Posterior cingulate gyrus (tissue), 11 donors: Measurements from ENCODE around the gene KIFBP.
"Not testable (repeated sequence)": the region's sequence is repeated elsewhere in the genome, so short reads cannot be mapped to it uniquely, and the experiment has no call there.

Source experiments
- DNase-seq, 10 donors: peaks; one replicate each; pipeline versions ENCODE4 v3.0.0 to v3.0.0-alpha.2; 2020 to 2021; ENCODE audit warnings: mixed read lengths in 3 of 10
- intact Hi-C: fragments of 100-400 bp; cut with DNase I; formaldehyde crosslinking; loops from one replicate; pipeline ENCODE4 v1.15.1; 2023

KIFBP gene

GRCh38 chr10:68988530-68989316, at the start of gene KIFBP:
TSS of gene KIFBP (plus strand) at chr10:68988803. CDS start at chr10:68988833, 30 bp downstream.
- peak; percentile 91 to 99 (median 96) for DNase-seq
- intact Hi-C loops: loop anchor here (5.0 to 10.0 kb wide), 3 partner anchors 104 to 196 kb away; partner anchors contain the start of genes SUPV3L1 and VPS26A

- intact Hi-C loops: no loop called here
- DNase-seq: no peak
Measured at GRCh38 chr10:68938884-68939283, 49.7 kb upstream of the KIFBP start.

GRCh38 chr10:68940917-68941316, 47.7 kb upstream of the KIFBP start:
- DNase-seq, intact Hi-C loops: not testable (repeated sequence)

- intact Hi-C loops: no loop called here
- DNase-seq: no peak
Measured at GRCh38 chr10:68950598-68950997, 38.0 kb upstream of the KIFBP start.

DNA sequence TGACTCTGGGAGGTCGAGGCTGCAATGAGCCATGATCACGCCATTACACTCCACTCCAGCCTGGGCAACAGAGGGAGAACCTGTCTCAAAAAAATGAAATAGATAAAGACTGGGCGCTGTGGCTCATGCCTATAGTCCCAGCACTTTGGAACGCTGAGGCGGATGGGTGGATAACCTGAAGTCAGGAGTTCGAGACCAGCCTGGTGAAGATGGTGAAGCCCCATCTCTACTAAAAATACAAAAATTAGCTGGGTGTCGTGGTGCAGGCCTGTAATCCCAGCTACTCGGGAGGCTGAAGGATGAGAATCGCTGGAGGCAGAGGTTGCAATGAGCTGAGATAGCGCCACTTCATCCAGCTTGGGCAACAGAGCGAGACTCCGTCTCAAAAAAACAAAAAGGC, 33.7 kb upstream of the KIFBP start:
- no peak for DNase-seq
- intact Hi-C loops: no loop called here

- intact Hi-C loops: no loop called here
- peak in 1 of 10 donors; percentile 79 for DNase-seq
Measured at GRCh38 chr10:68955355-68955831, 33.2 kb upstream of the KIFBP start.

- DNase-seq: peak; percentile 87 to 99 (median 95)
- intact Hi-C loops: loop anchor here (1.0 kb wide), 1 partner anchor 168 kb away; the partner anchor contains the start of gene VPS26A
Measured at GRCh38 chr10:68955832-68956532, 32.6 kb upstream of the KIFBP start, which contains the start of gene DDX21. TSS of gene DDX21 (plus strand) at chr10:68956170. CDS start at chr10:68956226, 56 bp downstream.

GRCh38 chr10:68957284-68957615, 31.4 kb upstream of the KIFBP start:
- DNase-seq: no peak
- intact Hi-C loops: no loop called here

DNA sequence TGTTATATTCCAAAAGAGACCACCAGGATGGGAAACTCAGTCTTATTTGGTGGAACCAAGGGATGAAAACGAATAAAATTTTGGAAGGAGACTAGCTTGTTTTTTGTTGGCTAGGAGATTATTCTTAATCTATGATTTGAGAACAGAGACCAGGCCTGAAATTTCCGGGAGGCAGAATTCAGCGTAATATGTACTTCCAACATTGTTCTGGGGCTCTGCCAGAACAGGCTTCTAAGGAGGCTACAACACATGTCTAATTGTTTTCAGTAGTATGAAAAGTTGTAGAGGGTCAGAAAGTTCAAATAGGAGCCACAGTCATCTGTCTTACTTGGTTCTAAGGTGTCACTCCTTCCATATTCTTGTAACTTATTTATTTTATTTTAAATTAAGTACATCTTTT, 30.9 kb upstream of the KIFBP start:
- DNase-seq: no peak
- intact Hi-C loops: no loop called here

DNA sequence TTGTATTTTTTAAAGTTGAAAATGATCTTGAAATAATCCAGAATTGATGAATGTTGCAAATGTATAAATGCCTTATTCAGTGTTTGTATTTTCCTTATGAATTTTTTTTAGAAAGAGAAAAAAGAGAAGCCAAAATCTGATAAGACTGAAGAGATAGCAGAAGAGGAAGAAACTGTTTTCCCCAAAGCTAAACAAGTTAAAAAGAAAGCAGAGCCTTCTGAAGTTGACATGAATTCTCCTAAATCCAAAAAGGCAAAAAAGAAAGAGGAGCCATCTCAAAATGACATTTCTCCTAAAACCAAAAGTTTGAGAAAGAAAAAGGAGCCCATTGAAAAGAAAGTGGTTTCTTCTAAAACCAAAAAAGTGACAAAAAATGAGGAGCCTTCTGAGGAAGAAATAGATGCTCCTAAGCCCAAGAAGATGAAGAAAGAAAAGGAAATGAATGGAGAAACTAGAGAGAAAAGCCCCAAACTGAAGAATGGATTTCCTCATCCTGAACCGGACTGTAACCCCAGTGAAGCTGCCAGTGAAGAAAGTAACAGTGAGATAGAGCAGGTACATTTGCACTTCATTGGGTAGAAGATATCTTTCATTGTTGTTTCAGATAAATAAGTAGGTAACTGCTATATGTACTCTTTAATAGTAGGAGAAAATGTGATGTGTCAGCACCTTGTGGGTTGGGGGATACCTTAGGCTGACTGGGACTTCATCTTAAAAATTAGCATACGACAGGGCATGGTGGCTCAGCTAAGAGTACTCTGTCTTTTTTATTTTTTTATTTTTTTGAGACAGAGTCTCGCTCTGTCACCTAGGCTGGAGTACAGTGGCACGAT, 28.7 kb upstream of the KIFBP start:
- intact Hi-C loops: no loop called here
- no peak for DNase-seq

GRCh38 chr10:68963151-68963550, 25.5 kb upstream of the KIFBP start:
- intact Hi-C loops: no loop called here
- no peak for DNase-seq

DNA sequence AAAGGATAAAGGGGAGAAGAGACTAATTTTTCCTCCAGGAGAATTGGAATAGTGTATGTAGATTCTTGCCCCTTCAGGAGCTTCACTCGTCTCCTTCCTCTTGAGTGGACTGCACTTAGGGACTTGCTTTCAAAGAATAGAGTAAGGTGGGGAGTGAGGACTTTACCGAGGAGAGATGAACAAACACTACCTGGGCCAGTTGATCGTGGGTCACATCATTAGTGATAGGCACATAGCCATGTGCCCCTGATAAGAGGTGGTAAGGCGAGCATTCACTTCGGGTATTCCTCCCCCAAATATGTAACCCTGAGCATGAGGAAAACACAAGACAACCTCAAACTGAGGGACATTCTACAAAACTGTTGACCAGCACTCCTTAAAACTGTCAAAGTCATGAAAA, 14.6 kb upstream of the KIFBP start:
- intact Hi-C loops: no loop called here
- no peak for DNase-seq

GRCh38 chr10:68975936-68976473, 12.6 kb upstream of the KIFBP start:
- DNase-seq: not testable (repeated sequence)

GRCh38 chr10:68979738-68980137, 8.9 kb upstream of the KIFBP start:
- intact Hi-C loops: loop anchor here (10.0 kb wide), 1 partner anchor 205 kb away; the partner anchor contains the start of gene SUPV3L1
- DNase-seq: not testable (repeated sequence)

More at GRCh38 chr10:68975936-68976473, 12.6 kb upstream of the KIFBP start:
- intact Hi-C loops: not testable (repeated sequence)

GRCh38 chr10:68981074-68981473, 7.5 kb upstream of the KIFBP start:
- no peak for DNase-seq
- intact Hi-C loops: loop anchor here (10.0 kb wide), 1 partner anchor 204 kb away; the partner anchor contains the start of gene SUPV3L1

DNA sequence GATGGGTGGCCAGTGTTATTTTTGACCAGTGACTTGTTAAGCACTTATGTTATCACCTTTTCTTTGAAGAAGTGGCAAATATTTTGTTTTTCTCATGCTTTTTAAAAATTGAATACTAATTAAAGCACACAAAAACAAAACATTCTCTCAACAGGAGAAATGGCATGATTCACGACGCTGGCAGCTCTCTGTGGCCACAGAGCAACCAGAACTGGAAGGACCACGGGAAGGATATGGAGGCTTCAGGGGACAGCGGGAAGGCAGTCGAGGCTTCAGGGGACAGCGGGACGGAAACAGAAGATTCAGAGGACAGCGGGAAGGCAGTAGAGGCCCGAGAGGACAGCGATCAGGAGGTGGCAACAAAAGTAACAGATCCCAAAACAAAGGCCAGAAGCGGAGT, 6.2 kb upstream of the KIFBP start:
- no peak for DNase-seq
- intact Hi-C loops: loop anchor here (10.0 kb wide), 1 partner anchor 202 kb away; the partner anchor contains the start of gene SUPV3L1

DNA sequence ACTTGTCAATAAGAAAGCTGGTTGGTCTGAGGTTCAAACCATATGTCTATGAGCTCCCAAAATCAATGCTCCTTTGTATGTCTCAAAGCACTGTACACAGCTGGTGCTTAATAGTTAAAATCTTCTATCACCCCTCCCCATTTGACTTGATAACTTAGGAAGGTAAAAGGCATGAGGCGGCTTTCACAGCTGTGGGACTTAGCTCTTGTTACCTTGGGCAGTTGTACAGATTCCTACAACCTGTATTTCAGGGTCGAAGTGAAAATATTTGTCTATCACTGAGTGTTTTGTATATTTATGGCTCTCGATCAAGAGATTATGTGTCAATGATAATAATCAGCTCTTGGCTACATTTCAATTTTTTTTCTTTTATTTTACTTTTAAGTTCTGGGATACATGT, 992 bp upstream of the KIFBP start:
- intact Hi-C loops: loop anchor here (5.0 to 10.0 kb wide), 3 partner anchors 105 to 197 kb away; partner anchors contain the start of genes SUPV3L1 and VPS26A
- DNase-seq: no peak

DNA sequence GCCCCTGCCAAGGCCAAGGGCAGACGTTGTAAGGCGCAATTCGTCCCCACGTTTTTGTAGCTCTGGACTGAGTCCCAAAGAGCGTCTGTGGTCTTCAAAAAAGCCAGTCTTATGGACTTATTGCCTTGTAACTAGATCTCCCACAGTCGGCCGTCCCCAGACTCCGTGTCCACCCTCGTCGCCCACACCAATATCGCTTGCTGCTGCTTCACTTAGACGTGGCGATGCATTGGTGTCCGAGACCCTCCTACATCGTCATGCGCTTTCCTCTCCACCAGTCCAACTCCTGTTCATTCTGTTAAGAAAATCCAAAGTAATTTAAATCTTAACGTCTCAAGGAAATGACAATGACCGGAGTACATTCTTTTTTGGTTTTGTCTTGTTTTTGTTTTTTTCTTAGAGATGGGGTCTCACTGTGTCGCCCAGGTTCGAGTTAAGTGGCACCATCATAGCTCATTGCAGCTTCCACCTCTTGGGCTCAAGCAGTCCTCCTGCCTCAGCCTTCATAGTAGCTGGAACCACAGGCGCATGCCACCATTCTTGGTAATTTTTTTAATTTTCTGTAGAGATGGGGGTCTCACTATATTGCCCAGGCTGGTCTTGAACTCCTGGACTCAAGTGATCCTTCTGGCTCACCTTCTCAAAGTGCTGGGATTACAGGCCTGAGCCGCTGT, 851 bp downstream of the KIFBP start:
- peak in 3 of 10 donors; percentile 23 to 83 (median 24) for DNase-seq

More for the DNA sequence above, 851 bp downstream of the KIFBP start:
- intact Hi-C loops: loop anchor here (5.0 to 10.0 kb wide), 3 partner anchors 103 to 195 kb away; partner anchors contain the start of genes SUPV3L1 and VPS26A
